IPS-18c (cell line): ENCODE results near the gene CNOT3.
"Not testable (repeated sequence)": the region's sequence is repeated elsewhere in the genome, so short reads cannot be mapped to it uniquely, and the experiment has no call there.

Experiments used
- H3K4me3 ChIP-seq: 2 replicates; pipeline ENCODE4 v1.7.0; 2013; ENCODE audit warnings: low read depth, mild to moderate bottlenecking, low read length, moderate library complexity; ENCODE audit not compliant: insufficient read depth
- H3K9me3 ChIP-seq: one replicate; pipeline ENCODE4 v1.6.1; 2013; ENCODE audit warnings: mild to moderate bottlenecking, low read length, moderate library complexity; ENCODE audit not compliant: control insufficient read depth, insufficient read depth

The CNOT3 gene

GRCh38 chr19:54178581-54179261 is 41.2 kb downstream of the CNOT3 start:
- H3K9me3 ChIP-seq = no peaks in the 10 kb centered on the region
- H3K4me3 ChIP-seq = no peak overlapping the region

- H3K4me3 ChIP-seq = no peak overlapping the region
- H3K9me3 ChIP-seq = no peaks in the 10 kb centered on the region
These were observed 41.8 kb downstream of the CNOT3 start for GRCh38 chr19:54179262-54179852.

- Histone ChIP-seq H3K9me3 (no peaks in the 10 kb centered on the region), H3K4me3 (no peak overlapping the region)
These were observed 42.4 kb downstream of the CNOT3 start for GRCh38 chr19:54179921-54180461.

GRCh38 chr19:54180691-54181091 is 43.1 kb downstream of the CNOT3 start:
- Histone ChIP-seq H3K4me3 (no peak overlapping the region), H3K9me3 (no peaks in the 10 kb centered on the region)

- not testable (repeated sequence) for H3K9me3 ChIP-seq
These were observed 44.3 kb downstream of the CNOT3 start for GRCh38 chr19:54181894-54182293.

GRCh38 chr19:54183431-54183830 is 45.9 kb downstream of the CNOT3 start:
- peaks cover 2% of the 10 kb centered on the region for H3K9me3 ChIP-seq
- no peak overlapping the region for H3K4me3 ChIP-seq

More at GRCh38 chr19:54181894-54182293, 44.3 kb downstream of the CNOT3 start:
- H3K4me3 ChIP-seq = not testable (repeated sequence)

- no peak overlapping the region for H3K4me3 ChIP-seq
These were observed 48.8 kb downstream of the CNOT3 start for GRCh38 chr19:54186351-54186750.

GRCh38 chr19:54186934-54187381 is 49.4 kb downstream of the CNOT3 start:
- Histone ChIP-seq H3K4me3 (no peak overlapping the region), H3K9me3 (peaks cover 5% of the 10 kb centered on the region)

More at GRCh38 chr19:54186351-54186750, 48.8 kb downstream of the CNOT3 start:
- peaks cover 5% of the 10 kb centered on the region for H3K9me3 ChIP-seq

- peak overlapping the region; percentile 82 for H3K4me3 ChIP-seq
- peaks cover 5% of the 10 kb centered on the region for H3K9me3 ChIP-seq
These were observed 50.8 kb downstream of the CNOT3 start for GRCh38 chr19:54188215-54188871.

GRCh38 chr19:54189145-54189734 is 51.7 kb downstream of the CNOT3 start, which contains the start of gene MBOAT7:
MBOAT7 (minus strand) TSS chr19:54189580; CDS start chr19:54188508, 1,072 bp downstream.
- Histone ChIP-seq H3K9me3 (peaks cover 5% of the 10 kb centered on the region), H3K4me3 (peak within 1 kb of the TSS; percentile 97)

- Histone ChIP-seq H3K4me3 (peak overlapping the region; percentile 97), H3K9me3 (peaks cover 5% of the 10 kb centered on the region)
These were observed 52.4 kb downstream of the CNOT3 start for GRCh38 chr19:54189735-54190502.

GRCh38 chr19:54190503-54191010 is 53.0 kb downstream of the CNOT3 start:
- Histone ChIP-seq H3K9me3 (peaks cover 5% of the 10 kb centered on the region), H3K4me3 (peak overlapping the region; percentile 97)

- Histone ChIP-seq H3K4me3 (peak within 1 kb of the TSS; percentile 97), H3K9me3 (peaks cover 5% of the 10 kb centered on the region)
These were observed 53.6 kb downstream of the CNOT3 start, which contains the start of gene TSEN34 for GRCh38 chr19:54191011-54191810. TSEN34 (plus strand) TSS chr19:54191308; CDS start chr19:54191365, 57 bp downstream.

GRCh38 chr19:54191811-54192453 is 54.4 kb downstream of the CNOT3 start:
- peak overlapping the region; percentile 97 for H3K4me3 ChIP-seq

GRCh38 chr19:54193011-54193410 is 55.4 kb downstream of the CNOT3 start:
- Histone ChIP-seq H3K4me3 (no peak overlapping the region), H3K9me3 (peaks cover 3% of the 10 kb centered on the region)

More at GRCh38 chr19:54191811-54192453, 54.4 kb downstream of the CNOT3 start:
- peaks cover 4% of the 10 kb centered on the region for H3K9me3 ChIP-seq
